ENCODE data around the gene STK38. TPM values are rescaled to one million over a fixed set of nuclear protein-coding genes. Genes with fewer than 3 reads are reported as not detected.

The STK38 gene
- total RNA-seq, 1 experiment from 2014 or later: 25.7 TPM

- DNase-seq: peak; percentile 63
- 0 out of 2 replicates have a peak overlapping the region, but pooled peaks have one; percentile 0 for H3K4me2 ChIP-seq (ENCODE audit: low read length)
- peak overlapping the region; percentile 19; the same call in 1 of the 2 replicates for H3K27ac ChIP-seq (ENCODE audit: low read length)
- no peaks in the 10 kb centered on the region for H3K9me2 ChIP-seq (replicated peaks; ENCODE audit: low read length)
- H3K9me3 ChIP-seq (ENCODE audit: low read length): no peaks in the 10 kb centered on the region
- no peak overlapping the region for H3K4me3 ChIP-seq (ENCODE audit: low read length)
- H3K36me3 ChIP-seq (ENCODE audit: low read depth, low read length): peaks cover 22% of the 10 kb centered on the region
- H4K20me1 ChIP-seq (ENCODE audit: low read length): no peaks in the 10 kb centered on the region
- TF ChIP-seq EZH2phosphoT487 (IDR thresholded peaks at IDR 0.05; ENCODE audit: borderline replicate concordance, low read length) (no peak), CTCF (conservative IDR thresholded peaks at IDR 0.05; ENCODE audit: low read depth, low read length) (no peak), EZH2 (IDR thresholded peaks at IDR 0.05; ENCODE audit: low read length, unreplicated experiment) (no peak)
- POLR2A ChIA-PET (ENCODE audit: unreplicated experiment): interaction anchor here (0.6 kb wide), 2 partner anchors 98 to 113 kb away, joined by 3 read pairs; no protein-coding TSS in a partner anchor
- H3K27me3 ChIP-seq (ENCODE audit: low read length): no peaks in the 10 kb centered on the region
- no peak overlapping the region for H2AFZ ChIP-seq (ENCODE audit: low read length)
- H3K9ac ChIP-seq (ENCODE audit: low read length): no peak overlapping the region
- H3K4me1 ChIP-seq (ENCODE audit: insufficient read depth, low read length): peaks cover 13% of the 10 kb centered on the region; the same call in 1 of the 2 replicates
- BruUV-seq (replicated peaks): no TSS peak
- peak; percentile 94 for ATAC-seq
- H3K79me2 ChIP-seq (ENCODE audit: low read length): no peaks in the 10 kb centered on the region
- CTCF ChIA-PET: no interaction called here
- intact Hi-C loops (cut with micrococcal nuclease): loop anchor here (2.0 kb wide), 1 partner anchor 95 kb away; no protein-coding TSS in a partner anchor
- H3F3A ChIP-seq (ENCODE audit: low read length, unreplicated experiment): no peaks in the 10 kb centered on the region
Measured at GRCh38 chr6:36501686-36502085, 45.6 kb downstream of the STK38 start.

GRCh38 chr6:36499918-36500317 lies 47.4 kb downstream of the STK38 start:
- no peak overlapping the region for H3K9ac ChIP-seq (ENCODE audit: low read length)
- ATAC-seq: peak; percentile 57; the same call in 1 of the 2 replicates
- H4K20me1 ChIP-seq (ENCODE audit: low read length): no peaks in the 10 kb centered on the region
- H3K36me3 ChIP-seq (ENCODE audit: low read depth, low read length): peaks cover 21% of the 10 kb centered on the region
- H3K27me3 ChIP-seq (ENCODE audit: low read length): no peaks in the 10 kb centered on the region
- peak; percentile 73 for DNase-seq
- BruUV-seq (replicated peaks): no TSS peak
- no peak overlapping the region for H3K4me2 ChIP-seq (ENCODE audit: low read length)
- H3K4me3 ChIP-seq (ENCODE audit: low read length): no peak overlapping the region
- no peak overlapping the region for H2AFZ ChIP-seq (ENCODE audit: low read length)
- no peaks in the 10 kb centered on the region for H3K9me2 ChIP-seq (replicated peaks; ENCODE audit: low read length)
- CTCF ChIA-PET: no interaction called here
- H3K79me2 ChIP-seq (ENCODE audit: low read length): no peaks in the 10 kb centered on the region
- H3K4me1 ChIP-seq (ENCODE audit: insufficient read depth, low read length): peaks cover 13% of the 10 kb centered on the region; the same call in 1 of the 2 replicates
- intact Hi-C loops (cut with micrococcal nuclease): loop anchor here (2.0 kb wide), 1 partner anchor 97 kb away; no protein-coding TSS in a partner anchor
- POLR2A ChIA-PET (ENCODE audit: unreplicated experiment): no interaction called here
- H3K9me3 ChIP-seq (ENCODE audit: low read length): no peaks in the 10 kb centered on the region
- no peaks in the 10 kb centered on the region for H3F3A ChIP-seq (ENCODE audit: low read length, unreplicated experiment)
- H3K27ac ChIP-seq (ENCODE audit: low read length): peak overlapping the region; percentile 48
- no peak for TF ChIP-seq CTCF (conservative IDR thresholded peaks at IDR 0.05; ENCODE audit: low read depth, low read length)
- no peak for TF ChIP-seq EZH2phosphoT487 (IDR thresholded peaks at IDR 0.05; ENCODE audit: borderline replicate concordance, low read length)
- TF ChIP-seq EZH2 (IDR thresholded peaks at IDR 0.05; ENCODE audit: low read length, unreplicated experiment): no peak

DNA sequence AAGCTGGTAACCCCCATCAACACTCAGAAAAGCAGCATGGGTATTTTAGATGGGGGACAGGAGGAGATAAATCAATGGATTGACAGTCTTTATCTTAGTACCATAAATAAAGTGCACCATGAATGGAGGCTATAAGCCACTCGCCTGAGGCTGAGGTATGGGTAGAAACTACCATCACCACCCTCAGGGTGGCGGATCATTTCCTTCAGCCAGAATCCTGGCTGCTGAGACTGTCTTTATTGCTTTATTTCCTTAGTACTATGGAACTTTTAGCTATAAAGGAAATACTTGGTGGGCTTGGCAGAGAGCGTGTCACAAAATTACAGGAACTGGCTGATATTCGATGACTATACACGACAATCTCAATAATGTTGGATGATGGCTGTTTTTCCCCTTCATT lies 52.2 kb downstream of the STK38 start:
- ATAC-seq (no peak), DNase-seq (no peak)
- no peaks in the 10 kb centered on the region for H3K27me3 ChIP-seq (ENCODE audit: low read length)
- H3K4me3 ChIP-seq (ENCODE audit: low read length): no peak overlapping the region
- H3K36me3 ChIP-seq (ENCODE audit: low read depth, low read length): peaks cover 26% of the 10 kb centered on the region
- H3K9ac ChIP-seq (ENCODE audit: low read length): no peak overlapping the region
- no peak overlapping the region for H3K27ac ChIP-seq (ENCODE audit: low read length)
- H2AFZ ChIP-seq (ENCODE audit: low read length): no peak overlapping the region
- BruUV-seq (replicated peaks): no TSS peak
- H3K9me2 ChIP-seq (replicated peaks; ENCODE audit: low read length): no peaks in the 10 kb centered on the region
- TF ChIP-seq CTCF (conservative IDR thresholded peaks at IDR 0.05; ENCODE audit: low read depth, low read length) (no peak), EZH2 (IDR thresholded peaks at IDR 0.05; ENCODE audit: low read length, unreplicated experiment) (no peak), EZH2phosphoT487 (IDR thresholded peaks at IDR 0.05; ENCODE audit: borderline replicate concordance, low read length) (no peak)
- H3K79me2 ChIP-seq (ENCODE audit: low read length): no peaks in the 10 kb centered on the region
- POLR2A ChIA-PET (ENCODE audit: unreplicated experiment): no interaction called here
- H3K4me2 ChIP-seq (ENCODE audit: low read length): no peak overlapping the region
- no peaks in the 10 kb centered on the region for H3F3A ChIP-seq (ENCODE audit: low read length, unreplicated experiment)
- intact Hi-C loops (cut with micrococcal nuclease): no loop called here
- CTCF ChIA-PET: no interaction called here
- peaks cover 3% of the 10 kb centered on the region; the same call in 1 of the 2 replicates for H3K4me1 ChIP-seq (ENCODE audit: insufficient read depth, low read length)
- no peaks in the 10 kb centered on the region for H3K9me3 ChIP-seq (ENCODE audit: low read length)
- no peaks in the 10 kb centered on the region for H4K20me1 ChIP-seq (ENCODE audit: low read length)
